NCI-H526 treated with DMSO at 0.1 percent for 48 hours (cell line): ENCODE measurements around the gene DNAJB7.
"Not testable (repeated sequence)": the region's sequence is repeated elsewhere in the genome, so short reads cannot be mapped to it uniquely, and the experiment has no call there.

Experiments
- DNase-seq: peaks from one replicate; lab custom pipeline; 2025; lab: John Stamatoyannopoulos, UW

The DNAJB7 gene

GRCh38 chr22:40862013-40862412 is at the start of gene DNAJB7:
Gene DNAJB7 (minus strand): TSS chr22:40862113. CDS start chr22:40861994, 119 bp downstream.
- no peak for DNase-seq

DNA sequence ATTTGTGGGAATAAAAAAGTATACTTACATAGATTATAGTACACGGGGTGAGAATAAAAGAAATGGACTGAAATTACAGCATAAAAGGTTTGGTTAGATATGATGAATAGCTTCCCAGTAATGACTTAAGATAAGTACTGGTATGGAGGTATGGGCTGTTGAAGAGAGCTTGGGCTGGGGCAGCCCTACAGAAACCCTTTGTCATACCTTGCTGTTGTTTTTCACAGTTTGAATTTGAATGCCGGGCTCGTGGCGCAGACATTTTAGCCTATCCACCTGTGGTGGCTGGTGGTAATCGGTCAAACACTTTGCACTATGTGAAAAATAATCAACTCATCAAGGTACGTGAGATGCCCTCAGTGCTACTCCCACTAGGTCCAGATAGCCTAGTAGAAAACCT is 47.0 kb upstream of the DNAJB7 start:
- no peak for DNase-seq

DNA sequence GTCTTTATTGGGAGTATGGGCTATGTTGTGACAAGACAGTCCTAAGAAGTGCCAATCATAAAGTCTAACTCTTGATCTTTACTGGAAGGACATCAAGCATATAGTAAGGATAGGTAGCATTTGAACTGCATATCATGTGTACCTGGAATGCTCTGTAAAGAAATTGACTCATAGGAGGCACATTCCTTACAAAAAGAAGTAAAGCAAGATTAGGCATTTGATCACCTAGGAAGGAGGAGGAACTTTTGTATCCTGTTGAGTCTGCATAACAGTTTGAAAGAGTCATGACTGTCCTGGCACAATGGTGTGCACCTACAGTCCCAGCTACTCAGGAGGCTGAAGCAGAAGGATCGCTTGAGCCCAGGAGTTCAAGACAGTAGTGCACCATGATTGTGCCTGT is 42.2 kb upstream of the DNAJB7 start:
- DNase-seq, result no peak

DNA sequence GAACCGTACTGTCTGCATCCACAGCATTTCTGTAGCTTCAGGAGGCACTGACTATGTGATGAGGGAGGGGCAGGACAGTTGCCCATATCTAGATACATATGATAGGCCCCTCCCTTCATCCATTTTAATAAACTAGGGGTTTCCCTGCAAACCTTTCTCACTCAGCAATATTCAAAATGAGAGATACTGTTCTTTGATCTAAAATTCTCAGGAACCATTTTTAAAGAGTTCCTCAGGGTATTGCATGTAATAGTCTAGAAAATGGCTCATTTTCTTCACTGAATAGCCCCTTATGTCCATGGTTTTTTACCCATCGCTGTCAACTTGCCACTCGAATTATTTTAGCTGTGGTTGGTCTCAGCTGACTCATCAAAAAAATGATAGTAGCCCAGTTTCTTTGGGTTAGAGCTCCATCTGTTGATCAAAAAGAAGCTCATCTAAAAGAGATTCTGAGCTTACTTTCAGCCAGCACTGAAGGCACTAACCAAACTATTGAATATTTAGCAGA is 37.0 kb upstream of the DNAJB7 start:
- peak; percentile 36 for DNase-seq

DNA sequence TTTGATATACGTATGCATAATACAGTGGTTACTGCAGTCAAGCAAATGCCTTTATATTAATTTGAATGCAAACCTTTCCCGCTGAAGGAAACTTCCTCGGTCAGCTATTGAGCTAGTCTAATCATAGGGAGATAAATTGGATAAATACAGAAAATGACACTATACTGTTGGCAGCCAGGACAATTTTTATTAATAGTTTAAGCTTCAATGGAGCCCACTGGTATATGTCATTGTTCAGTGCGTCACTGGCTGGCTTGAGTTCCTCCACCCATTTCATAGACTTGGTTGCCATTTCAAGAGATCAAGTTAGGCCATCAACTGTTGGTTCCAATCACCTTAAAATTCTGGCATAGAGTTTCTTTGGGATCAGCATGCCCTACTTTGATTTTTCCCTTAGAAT is 32.5 kb upstream of the DNAJB7 start:
- no peak for DNase-seq

GRCh38 chr22:40890881-40891280 is 29.0 kb upstream of the DNAJB7 start:
- no peak for DNase-seq

DNA sequence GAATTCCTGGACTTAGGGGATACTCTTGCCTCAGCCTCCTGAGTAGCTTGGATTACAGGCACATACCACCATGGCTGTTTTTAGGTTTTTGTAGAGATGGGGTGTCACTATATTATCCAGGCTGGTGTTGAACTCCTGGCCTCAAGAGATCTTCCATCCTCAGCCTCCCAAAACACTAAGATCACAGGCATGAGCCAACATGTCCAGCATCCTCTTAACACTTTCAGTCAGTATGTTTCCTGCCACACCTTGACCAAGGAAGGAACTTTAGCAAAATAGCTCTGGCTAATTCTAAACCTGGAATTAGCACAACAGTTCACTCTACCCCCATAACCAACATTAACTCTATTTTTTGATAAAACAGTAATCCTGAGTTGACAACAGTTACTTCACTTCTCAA is 27.2 kb upstream of the DNAJB7 start:
- no peak for DNase-seq

DNA sequence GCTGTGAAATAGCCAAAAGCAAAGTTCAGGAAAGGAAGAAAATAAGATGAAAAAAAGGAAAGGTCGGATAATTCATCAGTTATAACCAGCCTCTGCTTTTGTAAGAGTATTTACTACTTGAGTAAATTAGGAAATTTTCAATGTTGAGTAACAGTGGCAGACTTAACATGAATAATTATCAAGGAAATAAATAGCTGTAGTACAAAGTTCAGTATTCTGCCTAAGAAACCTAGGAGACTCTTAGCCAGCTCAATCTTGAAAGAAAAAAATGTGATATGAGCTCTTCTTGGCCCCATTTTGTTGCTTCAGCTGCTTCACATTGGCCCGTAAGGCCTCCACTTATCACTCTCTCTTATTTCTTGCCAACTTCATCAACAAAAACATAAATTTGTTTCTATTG is 17.0 kb upstream of the DNAJB7 start:
- no peak for DNase-seq

- DNase-seq, result no peak
Observed at GRCh38 chr22:40877488-40877887, 15.6 kb upstream of the DNAJB7 start.

- DNase-seq, result no peak
Observed at GRCh38 chr22:40876907-40877306, 15.0 kb upstream of the DNAJB7 start.

DNA sequence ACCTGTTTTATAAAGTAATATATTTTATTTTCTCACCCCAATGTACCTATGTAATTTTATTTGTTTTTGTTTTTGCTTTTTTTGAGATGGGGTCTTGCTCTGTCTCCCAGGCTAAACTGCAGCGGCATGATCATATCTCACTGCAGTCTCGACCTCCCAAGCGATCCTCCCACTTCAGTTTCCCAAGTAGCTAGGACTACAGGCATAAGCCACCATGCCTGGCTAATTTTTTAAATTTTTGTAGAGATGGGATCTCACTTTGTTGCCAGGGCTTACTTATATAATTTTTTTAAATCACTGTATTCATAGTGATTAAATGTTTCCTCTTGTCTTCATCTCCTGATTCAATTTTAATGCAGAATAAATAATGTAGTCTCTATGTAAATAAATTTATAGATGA is 13.2 kb upstream of the DNAJB7 start:
- DNase-seq, result no peak

DNA sequence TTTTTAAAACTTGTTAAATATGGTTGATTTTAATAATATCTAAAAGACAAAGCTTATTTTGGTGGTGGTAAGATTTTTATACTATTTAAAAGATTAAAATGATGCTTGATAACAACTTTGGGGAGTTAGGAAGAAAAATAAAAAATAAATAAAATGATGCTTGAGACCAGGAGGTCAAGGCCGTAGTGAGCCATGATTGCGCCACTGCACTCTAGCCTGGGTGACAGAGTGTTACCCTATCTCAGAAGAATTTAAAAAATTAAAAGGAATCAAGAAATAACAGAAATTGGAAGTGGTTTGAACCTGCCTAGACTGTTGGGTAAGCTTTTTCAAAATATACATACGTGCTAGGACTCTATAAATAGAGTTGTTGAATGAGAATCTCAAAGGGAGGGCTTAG is 12.1 kb upstream of the DNAJB7 start:
- no peak for DNase-seq

- not testable (repeated sequence) for DNase-seq
Observed at GRCh38 chr22:40868379-40868778, 6.5 kb upstream of the DNAJB7 start.

DNA sequence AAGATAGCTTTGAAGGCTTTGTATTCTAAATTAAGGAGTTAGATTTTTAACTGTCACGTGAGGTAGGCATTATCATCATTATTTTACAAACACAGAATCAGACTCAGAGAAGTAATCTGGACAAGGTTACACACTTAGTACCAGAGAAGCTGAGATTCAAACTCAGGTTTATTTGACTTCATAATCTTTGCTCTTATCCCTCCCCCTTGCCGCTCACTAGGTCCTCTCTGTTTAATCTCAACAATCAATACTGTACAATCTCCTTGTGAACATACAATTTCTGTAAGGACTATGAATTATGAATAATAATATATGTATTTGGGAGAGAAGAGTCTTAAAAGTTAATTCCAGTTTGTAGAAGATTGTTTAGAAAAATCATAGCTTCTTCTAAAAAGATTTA is 5.2 kb upstream of the DNAJB7 start:
- DNase-seq, result no peak

GRCh38 chr22:40862537-40862936 is 624 bp upstream of the DNAJB7 start:
- DNase-seq, result no peak

DNA sequence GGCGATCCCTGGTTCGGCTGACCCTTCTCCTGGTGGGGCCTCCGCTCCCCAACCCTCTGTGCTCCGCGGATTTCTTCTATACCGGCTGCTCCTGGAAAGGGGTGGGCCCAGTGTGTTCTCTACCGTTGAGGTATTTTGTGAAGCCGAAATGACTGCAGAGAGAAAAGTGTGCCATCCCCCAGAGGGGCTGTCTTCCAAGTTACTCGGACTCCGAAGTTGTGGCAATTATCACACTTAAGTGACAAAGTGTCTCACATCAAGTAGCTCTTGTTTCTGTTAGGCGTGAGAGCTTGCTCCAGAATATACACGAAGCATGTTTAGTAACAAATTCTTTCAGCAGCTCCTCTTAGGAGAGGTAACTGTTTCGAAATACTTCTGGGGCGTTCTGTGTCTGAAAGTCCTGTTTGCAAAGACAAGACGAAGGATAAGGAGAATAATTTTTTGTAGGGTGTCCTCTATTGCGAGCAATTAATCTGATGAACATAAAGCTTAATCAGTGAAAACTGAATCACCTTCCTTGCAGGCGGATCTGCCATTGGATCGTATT is 4.5 kb downstream of the DNAJB7 start:
- DNase-seq, result no peak

GRCh38 chr22:40856513-40857308 is 5.2 kb downstream of the DNAJB7 start, which contains the start of the genes ST13 and XPNPEP3:
Gene ST13 (minus strand): TSS chr22:40856639. CDS start chr22:40856540, 99 bp downstream.
Gene XPNPEP3 (plus strand): TSS chr22:40857148. CDS start chr22:40857182, 34 bp downstream.
- peak; percentile 85 for DNase-seq

DNA sequence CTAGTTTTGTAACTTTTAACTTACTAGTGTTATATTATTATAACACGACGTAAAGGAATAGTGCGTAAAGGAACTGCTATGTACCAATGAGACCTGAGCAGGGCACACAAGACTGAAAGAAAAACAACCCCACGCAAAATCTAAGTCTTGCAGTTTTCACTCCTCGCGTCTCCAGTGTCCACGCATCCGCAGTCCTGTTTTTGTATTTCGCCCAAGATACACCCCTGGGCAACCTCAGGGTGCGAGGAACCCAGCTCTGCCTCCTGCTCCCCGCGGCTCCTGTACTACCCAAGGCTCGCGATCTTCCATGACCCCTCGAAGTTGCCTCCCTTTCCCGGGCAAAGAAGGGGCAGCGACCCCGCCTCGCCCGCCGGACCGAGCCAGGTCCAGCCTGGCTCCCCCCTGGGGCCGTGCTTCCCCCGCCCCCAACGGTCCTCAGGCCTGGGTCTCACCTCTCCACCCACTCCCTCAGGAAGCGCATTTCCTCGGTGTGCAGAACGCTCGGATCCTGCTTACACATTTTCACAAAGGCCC is 5.9 kb downstream of the DNAJB7 start:
- DNase-seq, result no peak

GRCh38 chr22:40855071-40855978 is 6.6 kb downstream of the DNAJB7 start:
- no peak for DNase-seq

GRCh38 chr22:40853961-40854360 is 8.0 kb downstream of the DNAJB7 start:
- no peak for DNase-seq

- DNase-seq, result no peak
Observed at GRCh38 chr22:40853333-40853732, 8.6 kb downstream of the DNAJB7 start.

DNA sequence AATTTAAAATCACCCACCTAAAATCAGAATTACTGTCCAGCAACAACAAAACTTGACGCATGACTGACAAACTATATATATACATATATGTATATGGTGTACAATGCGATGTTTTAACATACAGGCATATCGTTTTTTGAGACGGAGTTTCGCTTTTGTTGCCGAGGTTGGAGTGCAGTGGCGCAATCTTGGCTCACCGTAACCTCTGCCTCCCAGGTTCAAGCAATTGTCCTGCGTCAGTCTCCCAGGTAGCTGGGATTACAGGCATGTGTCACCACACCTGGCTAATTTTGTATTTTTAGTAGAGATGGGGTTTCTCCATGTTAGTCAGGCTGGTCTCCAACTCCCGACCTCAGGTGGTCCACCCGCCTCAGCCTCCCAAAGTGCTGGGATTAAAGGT is 16.1 kb downstream of the DNAJB7 start:
- not testable (repeated sequence) for DNase-seq
